Measurements from ENCODE around the gene KRTAP5-9.
"Not testable (repeated sequence)": the region's sequence is repeated elsewhere in the genome, so short reads cannot be mapped to it uniquely, and the experiment has no call there.

The KRTAP5-9 gene

DNA sequence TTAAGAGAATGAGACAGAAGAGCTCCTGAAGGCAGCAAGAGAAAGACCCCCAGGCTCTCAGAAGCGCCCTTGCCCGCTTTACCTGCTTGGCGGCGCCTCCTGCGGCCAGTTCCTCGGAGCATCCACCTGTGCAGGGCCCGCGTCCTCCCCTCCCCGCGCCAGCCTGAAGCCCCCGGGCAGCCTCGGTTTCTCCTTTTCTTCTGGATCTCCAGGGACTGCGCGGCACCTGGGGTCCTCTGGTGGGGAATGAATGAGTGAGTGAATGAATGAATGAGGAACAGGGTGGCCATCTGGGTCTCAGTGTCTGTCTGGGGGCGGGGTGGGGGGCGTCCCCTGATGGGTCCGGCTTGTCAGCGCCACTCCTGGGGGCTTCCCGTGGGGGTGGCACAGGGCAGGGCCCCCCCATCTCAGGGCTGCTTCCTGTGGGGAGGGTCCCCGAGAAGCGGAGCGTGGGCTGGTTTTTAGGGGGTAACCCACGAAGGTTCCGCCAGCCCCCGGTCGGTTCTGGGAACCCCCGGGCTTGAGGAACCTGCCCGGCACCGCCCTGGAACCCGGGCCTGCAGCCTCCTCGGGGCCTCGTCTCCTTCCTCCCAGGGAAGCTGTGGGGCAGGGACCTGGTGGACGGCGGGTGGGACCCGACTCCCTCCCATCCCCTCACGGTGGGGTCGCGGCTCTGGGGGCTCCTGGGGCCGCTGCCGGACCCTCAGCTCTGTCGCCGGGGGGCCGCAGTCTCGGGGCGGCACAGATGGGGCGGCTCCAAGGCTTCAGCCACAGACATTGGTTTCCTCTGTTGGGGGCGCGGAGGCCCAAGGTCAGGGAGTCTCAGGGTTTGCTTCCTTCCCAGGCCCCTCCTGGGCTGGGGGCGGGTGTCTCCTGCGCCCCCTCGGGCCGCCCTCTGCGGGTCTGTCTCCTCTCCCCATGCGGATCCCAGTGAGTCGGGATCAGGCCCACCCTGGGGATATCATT, 29.4 kb upstream of the KRTAP5-9 start:
- ATAC-seq: no peak
- TF ChIP-seq ESRRG (CRISPR knock-in tag; IDR thresholded peaks at IDR 0.05): no peak

DNA sequence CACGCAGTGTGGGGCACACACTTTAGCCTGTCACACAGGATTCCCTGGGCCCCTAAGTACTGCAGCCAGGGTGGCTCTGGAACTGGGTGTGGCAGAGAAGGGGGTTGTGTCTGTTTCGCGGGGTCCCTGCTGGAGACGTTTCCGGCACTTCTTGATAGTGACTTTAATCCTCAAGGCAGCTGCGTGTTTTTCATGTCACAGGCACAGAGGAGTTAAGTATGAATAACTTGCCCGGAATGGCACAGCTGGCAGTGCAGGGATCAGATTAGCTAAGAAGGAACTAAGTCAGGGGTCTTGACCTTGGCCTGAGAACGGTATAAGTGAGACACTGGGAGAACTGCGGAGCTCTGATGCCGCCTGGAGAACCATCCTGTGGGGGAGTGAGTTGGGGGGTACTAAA, 28.7 kb upstream of the KRTAP5-9 start:
- no peak for TF ChIP-seq TOX (CRISPR knock-in tag; IDR thresholded peaks at IDR 0.05; ENCODE audit: borderline replicate concordance)
- no peak for TF ChIP-seq ZFP3 (CRISPR knock-in tag; IDR thresholded peaks at IDR 0.05)
- TF ChIP-seq RARB (CRISPR knock-in tag; IDR thresholded peaks at IDR 0.05): no peak
- TF ChIP-seq TCF4 (CRISPR knock-in tag; IDR thresholded peaks at IDR 0.05; ENCODE audit: borderline replicate concordance): no peak
- TF ChIP-seq SNAI2 (CRISPR knock-in tag; IDR thresholded peaks at IDR 0.05): no peak
- TF ChIP-seq CSDC2 (CRISPR knock-in tag; IDR thresholded peaks at IDR 0.05): no peak
- TF ChIP-seq OSR1 (CRISPR knock-in tag; IDR thresholded peaks at IDR 0.05): no peak
- no peak for TF ChIP-seq ESRRG (CRISPR knock-in tag; IDR thresholded peaks at IDR 0.05)
- no peak for TF ChIP-seq ZNF565 (CRISPR knock-in tag; conservative IDR thresholded peaks at IDR 0.05; ENCODE audit: low read depth)
- no peak for TF ChIP-seq ISL1 (CRISPR knock-in tag; IDR thresholded peaks at IDR 0.05)
- TF ChIP-seq ZNF70 (CRISPR knock-in tag; IDR thresholded peaks at IDR 0.05): no peak
- no peak for TF ChIP-seq BACH2 (CRISPR knock-in tag; IDR thresholded peaks at IDR 0.05; ENCODE audit: borderline replicate concordance)
- no peak for TF ChIP-seq ARNTL (CRISPR knock-in tag; IDR thresholded peaks at IDR 0.05; ENCODE audit: borderline replicate concordance, low read depth)
- TF ChIP-seq, protein P1, sequence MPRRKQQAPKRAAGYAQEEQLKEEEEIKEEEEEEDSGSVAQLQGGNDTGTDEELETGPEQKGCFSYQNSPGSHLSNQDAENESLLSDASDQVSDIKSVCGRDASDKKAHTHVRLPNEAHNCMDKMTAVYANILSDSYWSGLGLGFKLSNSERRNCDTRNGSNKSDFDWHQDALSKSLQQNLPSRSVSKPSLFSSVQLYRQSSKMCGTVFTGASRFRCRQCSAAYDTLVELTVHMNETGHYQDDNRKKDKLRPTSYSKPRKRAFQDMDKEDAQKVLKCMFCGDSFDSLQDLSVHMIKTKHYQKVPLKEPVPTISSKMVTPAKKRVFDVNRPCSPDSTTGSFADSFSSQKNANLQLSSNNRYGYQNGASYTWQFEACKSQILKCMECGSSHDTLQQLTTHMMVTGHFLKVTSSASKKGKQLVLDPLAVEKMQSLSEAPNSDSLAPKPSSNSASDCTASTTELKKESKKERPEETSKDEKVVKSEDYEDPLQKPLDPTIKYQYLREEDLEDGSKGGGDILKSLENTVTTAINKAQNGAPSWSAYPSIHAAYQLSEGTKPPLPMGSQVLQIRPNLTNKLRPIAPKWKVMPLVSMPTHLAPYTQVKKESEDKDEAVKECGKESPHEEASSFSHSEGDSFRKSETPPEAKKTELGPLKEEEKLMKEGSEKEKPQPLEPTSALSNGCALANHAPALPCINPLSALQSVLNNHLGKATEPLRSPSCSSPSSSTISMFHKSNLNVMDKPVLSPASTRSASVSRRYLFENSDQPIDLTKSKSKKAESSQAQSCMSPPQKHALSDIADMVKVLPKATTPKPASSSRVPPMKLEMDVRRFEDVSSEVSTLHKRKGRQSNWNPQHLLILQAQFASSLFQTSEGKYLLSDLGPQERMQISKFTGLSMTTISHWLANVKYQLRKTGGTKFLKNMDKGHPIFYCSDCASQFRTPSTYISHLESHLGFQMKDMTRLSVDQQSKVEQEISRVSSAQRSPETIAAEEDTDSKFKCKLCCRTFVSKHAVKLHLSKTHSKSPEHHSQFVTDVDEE (CRISPR knock-in tag; IDR thresholded peaks at IDR 0.05): no peak
- ATAC-seq: no peak

DNA sequence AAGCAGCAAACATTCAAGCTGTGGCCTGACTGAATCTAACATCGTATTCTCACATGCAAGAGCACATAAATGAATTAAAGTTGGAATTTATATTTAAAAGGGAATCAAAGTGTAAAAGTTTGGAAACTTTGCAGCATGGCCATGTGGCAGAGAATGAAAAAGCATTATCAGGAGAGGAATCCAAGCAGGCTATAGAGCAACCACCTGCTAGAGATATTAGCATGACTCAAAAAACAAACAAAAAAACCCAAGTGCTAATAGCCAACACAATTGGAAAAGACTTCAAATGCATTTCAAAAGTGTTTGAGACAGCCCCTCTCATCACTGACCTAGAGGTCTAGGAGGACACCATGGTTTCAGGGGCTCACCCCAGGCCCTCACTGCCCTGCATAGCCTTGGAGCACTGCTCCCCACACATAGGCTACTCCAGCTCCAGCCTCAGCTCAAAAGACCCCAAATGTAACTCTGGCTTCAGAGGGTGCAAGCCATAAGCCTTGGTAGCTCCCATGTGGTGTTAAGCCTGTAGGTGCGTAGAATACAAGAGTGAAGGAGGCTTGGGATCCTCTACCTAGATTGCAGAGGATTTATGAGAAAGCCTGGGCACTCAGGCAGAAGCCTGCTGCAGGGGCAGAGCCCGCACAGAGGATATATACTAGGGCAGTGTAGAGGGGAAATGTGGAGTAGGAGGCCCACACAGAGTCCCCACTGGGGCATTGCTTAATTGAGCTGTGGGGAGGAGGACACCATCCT, 22.9 kb upstream of the KRTAP5-9 start:
- TF ChIP-seq ZFP30 (CRISPR knock-in tag; IDR thresholded peaks at IDR 0.05) (no peak), OSR1 (CRISPR knock-in tag; IDR thresholded peaks at IDR 0.05) (no peak), ISL1 (CRISPR knock-in tag; IDR thresholded peaks at IDR 0.05) (no peak), TOX (CRISPR knock-in tag; IDR thresholded peaks at IDR 0.05; ENCODE audit: borderline replicate concordance) (no peak), PPARA (CRISPR knock-in tag; IDR thresholded peaks at IDR 0.05; ENCODE audit: borderline replicate concordance) (no peak), ARNTL (CRISPR knock-in tag; IDR thresholded peaks at IDR 0.05; ENCODE audit: borderline replicate concordance, low read depth) (no peak), BACH2 (CRISPR knock-in tag; IDR thresholded peaks at IDR 0.05; ENCODE audit: borderline replicate concordance) (no peak), ZFP3 (CRISPR knock-in tag; IDR thresholded peaks at IDR 0.05) (no peak), ESRRG (CRISPR knock-in tag; IDR thresholded peaks at IDR 0.05) (no peak), GLIS3 (CRISPR knock-in tag; IDR thresholded peaks at IDR 0.05) (no peak)
- no peak for ATAC-seq

DNA sequence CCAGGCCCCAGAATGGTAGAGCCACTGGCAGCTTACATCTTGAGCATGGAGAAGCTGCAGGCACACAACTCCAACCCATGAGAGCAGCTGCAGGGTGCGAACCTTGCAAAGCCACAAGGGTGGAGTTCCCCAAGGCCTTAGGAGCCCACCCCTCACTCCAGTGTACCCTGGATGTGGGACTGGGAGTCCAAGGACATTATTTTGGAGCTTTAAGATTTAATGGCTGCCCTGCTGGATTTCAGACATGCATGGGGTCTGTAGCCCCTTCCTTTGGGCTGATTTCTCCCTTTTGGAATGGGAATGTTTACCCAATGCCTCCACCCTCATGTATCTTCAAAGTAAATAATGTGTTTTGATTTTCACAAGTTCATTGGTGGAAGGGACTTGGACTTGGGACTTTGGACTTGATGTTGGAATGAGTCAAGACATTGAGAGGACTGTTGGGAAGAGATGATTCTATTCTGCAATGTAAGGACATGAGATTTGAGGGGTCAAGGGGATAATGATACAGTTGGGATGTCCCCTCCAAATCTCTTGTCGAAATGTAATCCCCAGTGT, 22.2 kb upstream of the KRTAP5-9 start:
- TF ChIP-seq ZNF70 (CRISPR knock-in tag; IDR thresholded peaks at IDR 0.05): no peak
- no peak for TF ChIP-seq ISL1 (CRISPR knock-in tag; IDR thresholded peaks at IDR 0.05)
- no peak for TF ChIP-seq ARNTL (CRISPR knock-in tag; IDR thresholded peaks at IDR 0.05; ENCODE audit: borderline replicate concordance, low read depth)
- TF ChIP-seq ESRRG (CRISPR knock-in tag; IDR thresholded peaks at IDR 0.05): no peak
- TF ChIP-seq, protein P2, sequence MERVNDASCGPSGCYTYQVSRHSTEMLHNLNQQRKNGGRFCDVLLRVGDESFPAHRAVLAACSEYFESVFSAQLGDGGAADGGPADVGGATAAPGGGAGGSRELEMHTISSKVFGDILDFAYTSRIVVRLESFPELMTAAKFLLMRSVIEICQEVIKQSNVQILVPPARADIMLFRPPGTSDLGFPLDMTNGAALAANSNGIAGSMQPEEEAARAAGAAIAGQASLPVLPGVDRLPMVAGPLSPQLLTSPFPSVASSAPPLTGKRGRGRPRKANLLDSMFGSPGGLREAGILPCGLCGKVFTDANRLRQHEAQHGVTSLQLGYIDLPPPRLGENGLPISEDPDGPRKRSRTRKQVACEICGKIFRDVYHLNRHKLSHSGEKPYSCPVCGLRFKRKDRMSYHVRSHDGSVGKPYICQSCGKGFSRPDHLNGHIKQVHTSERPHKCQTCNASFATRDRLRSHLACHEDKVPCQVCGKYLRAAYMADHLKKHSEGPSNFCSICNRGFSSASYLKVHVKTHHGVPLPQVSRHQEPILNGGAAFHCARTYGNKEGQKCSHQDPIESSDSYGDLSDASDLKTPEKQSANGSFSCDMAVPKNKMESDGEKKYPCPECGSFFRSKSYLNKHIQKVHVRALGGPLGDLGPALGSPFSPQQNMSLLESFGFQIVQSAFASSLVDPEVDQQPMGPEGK (CRISPR knock-in tag; IDR thresholded peaks at IDR 0.05; ENCODE audit: borderline replicate concordance): no peak
- no peak for TF ChIP-seq OSR1 (CRISPR knock-in tag; IDR thresholded peaks at IDR 0.05)
- TF ChIP-seq, protein P3, sequence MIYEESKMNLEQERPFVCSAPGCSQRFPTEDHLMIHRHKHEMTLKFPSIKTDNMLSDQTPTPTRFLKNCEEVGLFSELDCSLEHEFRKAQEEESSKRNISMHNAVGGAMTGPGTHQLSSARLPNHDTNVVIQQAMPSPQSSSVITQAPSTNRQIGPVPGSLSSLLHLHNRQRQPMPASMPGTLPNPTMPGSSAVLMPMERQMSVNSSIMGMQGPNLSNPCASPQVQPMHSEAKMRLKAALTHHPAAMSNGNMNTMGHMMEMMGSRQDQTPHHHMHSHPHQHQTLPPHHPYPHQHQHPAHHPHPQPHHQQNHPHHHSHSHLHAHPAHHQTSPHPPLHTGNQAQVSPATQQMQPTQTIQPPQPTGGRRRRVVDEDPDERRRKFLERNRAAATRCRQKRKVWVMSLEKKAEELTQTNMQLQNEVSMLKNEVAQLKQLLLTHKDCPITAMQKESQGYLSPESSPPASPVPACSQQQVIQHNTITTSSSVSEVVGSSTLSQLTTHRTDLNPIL (CRISPR knock-in tag; IDR thresholded peaks at IDR 0.05; ENCODE audit: low read depth): no peak
- TF ChIP-seq ZNF8 (CRISPR knock-in tag; IDR thresholded peaks at IDR 0.05): no peak
- ATAC-seq: no peak

DNA sequence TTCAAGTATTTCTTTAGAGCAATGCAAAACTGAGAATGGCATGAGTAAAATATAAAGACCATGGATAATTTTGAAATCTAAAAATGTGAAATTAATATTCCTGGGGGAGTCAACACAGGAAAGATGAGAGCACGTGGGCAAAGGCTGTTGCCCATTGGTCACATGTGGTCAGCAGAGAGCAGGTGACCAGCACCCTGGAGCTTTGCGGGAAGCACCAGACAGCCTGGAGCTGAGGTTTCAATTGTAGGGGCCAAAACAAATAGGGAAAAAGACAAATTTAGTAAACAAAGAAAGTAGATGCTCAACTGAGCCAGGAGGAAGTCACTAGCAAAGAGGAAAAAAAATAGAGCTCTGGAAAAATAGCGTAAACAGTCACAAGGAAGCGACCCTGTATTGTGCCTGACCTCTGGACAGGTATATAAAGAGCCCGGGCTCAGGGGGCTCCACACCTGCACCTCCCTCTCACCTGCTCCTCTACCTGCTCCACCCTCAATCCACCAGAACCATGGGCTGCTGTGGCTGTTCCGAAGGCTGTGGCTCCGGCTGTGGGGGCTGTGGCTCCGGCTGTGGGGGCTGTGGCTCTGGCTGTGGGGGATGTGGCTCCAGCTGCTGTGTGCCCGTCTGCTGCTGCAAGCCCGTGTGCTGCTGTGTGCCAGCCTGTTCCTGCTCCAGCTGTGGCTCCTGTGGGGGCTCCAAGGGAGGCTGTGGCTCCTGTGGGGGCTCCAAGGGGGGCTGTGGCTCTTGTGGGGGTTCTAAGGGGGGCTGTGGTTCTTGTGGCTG, 21.2 kb upstream of the KRTAP5-9 start, which contains the start of gene KRTAP5-7:
KRTAP5-7 (plus strand) TSS at position 472 of the 780 bp plus-strand sequence; CDS start at position 506, 34 bp downstream.
- ATAC-seq: not testable (repeated sequence)
